HG03457 (cell line): ENCODE measurements around the gene HCAR3.
A peak's percentile ranks its signal among the peaks of the same experiment; 100 is the strongest.
"Not testable (repeated sequence)": the region's sequence is repeated elsewhere in the genome, so short reads cannot be mapped to it uniquely, and the experiment has no call there.

Source experiments
- ATAC-seq: cut with Tn5 transposase; IDR thresholded peaks from one replicate; pipeline ENCODE4 v1.9.1; 2021; ENCODE audit warnings: moderate number of reproducible peaks; ENCODE audit not compliant: unreplicated experiment

Gene HCAR3

GRCh38 chr12:122716658-122717057 is at the start of gene HCAR3:
TSS of gene HCAR3 (minus strand) at chr12:122716811. CDS start at chr12:122716737, 74 bp downstream.
- not testable (repeated sequence) for ATAC-seq

GRCh38 chr12:122757568-122757967 is 41.0 kb upstream of the HCAR3 start:
- ATAC-seq = no peak

GRCh38 chr12:122754790-122755189 is 38.2 kb upstream of the HCAR3 start:
- ATAC-seq = no peak

GRCh38 chr12:122753319-122753650 is 36.7 kb upstream of the HCAR3 start:
- no peak for ATAC-seq

- peak; percentile 88 for ATAC-seq
Measured at GRCh38 chr12:122752464-122753318, 36.1 kb upstream of the HCAR3 start, which contains the start of gene DENR. TSS of gene DENR (plus strand) at chr12:122752824. CDS start at chr12:122753702, 878 bp downstream.

GRCh38 chr12:122750781-122751515 is 34.3 kb upstream of the HCAR3 start:
- not testable (repeated sequence) for ATAC-seq

- no peak for ATAC-seq
Measured at GRCh38 chr12:122749569-122750332, 33.1 kb upstream of the HCAR3 start.

- ATAC-seq = no peak
Measured at GRCh38 chr12:122747224-122748135, 30.9 kb upstream of the HCAR3 start.

- no peak for ATAC-seq
Measured at GRCh38 chr12:122743895-122744525, 27.4 kb upstream of the HCAR3 start.

GRCh38 chr12:122740351-122740750 is 23.7 kb upstream of the HCAR3 start:
- ATAC-seq = no peak

- no peak for ATAC-seq
Measured at GRCh38 chr12:122738571-122738970, 22.0 kb upstream of the HCAR3 start.

GRCh38 chr12:122732611-122733010 is 16.0 kb upstream of the HCAR3 start:
- no peak for ATAC-seq

GRCh38 chr12:122732170-122732569 is 15.6 kb upstream of the HCAR3 start:
- no peak for ATAC-seq

- no peak for ATAC-seq
Measured at GRCh38 chr12:122730215-122731014, 13.8 kb upstream of the HCAR3 start, which contains the start of gene HCAR1. TSS of gene HCAR1 (minus strand) at chr12:122730844. CDS start at chr12:122730339, 505 bp downstream.

- no peak for ATAC-seq
Measured at GRCh38 chr12:122729583-122730214, 13.1 kb upstream of the HCAR3 start.

GRCh38 chr12:122726080-122726558 is 9.5 kb upstream of the HCAR3 start:
- no peak for ATAC-seq

- ATAC-seq = no peak
Measured at GRCh38 chr12:122725452-122726079, 9.0 kb upstream of the HCAR3 start.
